DND-41 (cell line): Measurements from ENCODE around the gene C9orf153.
"Not testable (repeated sequence)": the region's sequence is repeated elsewhere in the genome, so short reads cannot be mapped to it uniquely, and the experiment has no call there.

Experiments
- ATAC-seq: fragments of 200-7000 bp; cut with Tn5 transposase; 3 replicates; pipeline ENCODE4 v1.9.1; 2021; ENCODE audit warnings: low read depth; ENCODE audit not compliant: insufficient read depth
- DNase-seq: peaks from one replicate; pipeline ENCODE4 v3.0.0-alpha.2; 2020
- H2AFZ ChIP-seq: 2 replicates; pipeline ENCODE4 v1.6.0; 2012; ENCODE audit warnings: low read depth, low read length
- H3K27ac ChIP-seq: 2 replicates; pipeline ENCODE4 v1.5.1; 2012; ENCODE audit warnings: low read length, inconsistent platforms
- H3K27me3 ChIP-seq: fragments of 200-600 bp; sonication (generic); 2 replicates; pipeline ENCODE4 v1.6.0; 2012; ENCODE audit warnings: low read length, mild to moderate bottlenecking, inconsistent platforms; ENCODE audit not compliant: insufficient read depth, poor library complexity
- H3K36me3 ChIP-seq: 2 replicates; pipeline ENCODE4 v1.5.1; 2012; ENCODE audit warnings: low read length, inconsistent platforms; ENCODE audit not compliant: insufficient read depth
- H3K4me1 ChIP-seq: 2 replicates; pipeline ENCODE4 v1.5.1; 2012; ENCODE audit warnings: mild to moderate bottlenecking, low read length; ENCODE audit not compliant: insufficient read depth
- H3K4me2 ChIP-seq: 2 replicates; pipeline ENCODE4 v1.6.0; 2012; ENCODE audit warnings: mild to moderate bottlenecking, moderate library complexity, low read length, inconsistent platforms; ENCODE audit not compliant: insufficient read depth
- H3K4me3 ChIP-seq, 2 experiments: fragments of 200-600 bp in 1 of 2; shearing (Covaris generic) in 1 of 2; 2 replicates each; pipeline ENCODE4 v1.5.1; 2012 to 2016; ENCODE audit warnings: inconsistent platforms in 2 of 2, low read length in 2 of 2, mild to moderate bottlenecking in 2 of 2, low read depth in 1 of 2, moderate library complexity in 1 of 2
- H3K79me2 ChIP-seq: 2 replicates; pipeline ENCODE4 v1.6.0; 2012; ENCODE audit warnings: low read length, inconsistent platforms; ENCODE audit not compliant: insufficient read depth
- H3K9ac ChIP-seq: 2 replicates; pipeline ENCODE4 v1.6.0; 2012; ENCODE audit warnings: low read depth, mild to moderate bottlenecking, inconsistent platforms, low read length, moderate library complexity
- H3K9me3 ChIP-seq: 2 replicates; pipeline ENCODE4 v1.5.1; 2012; ENCODE audit warnings: low read length, moderate library complexity, mild to moderate bottlenecking, inconsistent platforms; ENCODE audit not compliant: insufficient read depth, severe bottlenecking
- H4K20me1 ChIP-seq: 2 replicates; pipeline ENCODE4 v1.6.0; 2012; ENCODE audit warnings: low read length; ENCODE audit not compliant: insufficient read depth
- EZH2 ChIP-seq: IDR thresholded peaks from 3 replicates; pipeline ENCODE4 v1.6.1; 2012; ENCODE audit warnings: borderline replicate concordance, low read depth, mild to moderate bottlenecking, moderate library complexity, low read length, inconsistent platforms; ENCODE audit not compliant: severe bottlenecking
- TF ChIP-seq, protein P1 (sequence below): IDR thresholded peaks from 2 replicates; pipeline ENCODE4 v1.5.1; 2012; ENCODE audit warnings: borderline replicate concordance, low read length, moderate library complexity, mild to moderate bottlenecking; ENCODE audit not compliant: poor library complexity, severe bottlenecking; ENCODE audit errors: extremely low read depth

C9orf153 gene

DNA sequence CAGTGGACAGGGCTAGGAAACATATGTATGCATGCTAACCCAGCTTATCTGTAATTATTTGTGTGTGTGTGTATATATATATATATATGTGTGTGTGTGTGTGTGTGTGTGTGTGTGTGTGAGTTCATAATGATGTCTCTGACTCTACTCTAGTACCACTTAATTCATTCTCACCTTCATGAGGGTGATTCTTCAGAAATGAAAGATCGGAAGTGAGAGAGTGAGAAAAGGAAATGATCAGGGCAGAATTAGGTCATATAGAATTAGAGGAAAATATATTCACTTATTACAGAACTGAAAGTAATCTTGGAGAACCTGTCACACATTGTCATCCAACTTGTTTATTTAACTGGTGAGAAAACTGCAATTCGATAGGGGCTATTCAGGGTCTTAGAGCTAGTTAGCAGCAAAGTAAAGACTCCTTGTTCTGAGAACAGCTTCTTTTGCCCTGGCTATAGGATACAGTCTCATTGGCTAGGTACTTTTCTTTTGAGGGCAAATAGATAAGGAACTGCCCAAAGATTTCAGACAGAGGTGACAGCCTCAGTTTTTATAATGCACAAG is 58.8 kb downstream of the C9orf153 start:
- H3K9me3 ChIP-seq: no peaks in the 10 kb centered on the region
- TF ChIP-seq, protein P1, sequence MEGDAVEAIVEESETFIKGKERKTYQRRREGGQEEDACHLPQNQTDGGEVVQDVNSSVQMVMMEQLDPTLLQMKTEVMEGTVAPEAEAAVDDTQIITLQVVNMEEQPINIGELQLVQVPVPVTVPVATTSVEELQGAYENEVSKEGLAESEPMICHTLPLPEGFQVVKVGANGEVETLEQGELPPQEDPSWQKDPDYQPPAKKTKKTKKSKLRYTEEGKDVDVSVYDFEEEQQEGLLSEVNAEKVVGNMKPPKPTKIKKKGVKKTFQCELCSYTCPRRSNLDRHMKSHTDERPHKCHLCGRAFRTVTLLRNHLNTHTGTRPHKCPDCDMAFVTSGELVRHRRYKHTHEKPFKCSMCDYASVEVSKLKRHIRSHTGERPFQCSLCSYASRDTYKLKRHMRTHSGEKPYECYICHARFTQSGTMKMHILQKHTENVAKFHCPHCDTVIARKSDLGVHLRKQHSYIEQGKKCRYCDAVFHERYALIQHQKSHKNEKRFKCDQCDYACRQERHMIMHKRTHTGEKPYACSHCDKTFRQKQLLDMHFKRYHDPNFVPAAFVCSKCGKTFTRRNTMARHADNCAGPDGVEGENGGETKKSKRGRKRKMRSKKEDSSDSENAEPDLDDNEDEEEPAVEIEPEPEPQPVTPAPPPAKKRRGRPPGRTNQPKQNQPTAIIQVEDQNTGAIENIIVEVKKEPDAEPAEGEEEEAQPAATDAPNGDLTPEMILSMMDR: no peak
- no peak for TF ChIP-seq EZH2
- H3K4me3 ChIP-seq: no peak overlapping the region
- H3K79me2 ChIP-seq: no peaks in the 10 kb centered on the region
- H3K4me2 ChIP-seq: no peak overlapping the region
- H3K27ac ChIP-seq: no peak overlapping the region
- H3K9ac ChIP-seq: no peak overlapping the region
- ATAC-seq (no peak), DNase-seq (no peak)
- H4K20me1 ChIP-seq: no peaks in the 10 kb centered on the region
- no peaks in the 10 kb centered on the region for H3K4me1 ChIP-seq
- H3K36me3 ChIP-seq: no peaks in the 10 kb centered on the region
- H3K27me3 ChIP-seq: no peaks in the 10 kb centered on the region
- no peak overlapping the region for H2AFZ ChIP-seq

DNA sequence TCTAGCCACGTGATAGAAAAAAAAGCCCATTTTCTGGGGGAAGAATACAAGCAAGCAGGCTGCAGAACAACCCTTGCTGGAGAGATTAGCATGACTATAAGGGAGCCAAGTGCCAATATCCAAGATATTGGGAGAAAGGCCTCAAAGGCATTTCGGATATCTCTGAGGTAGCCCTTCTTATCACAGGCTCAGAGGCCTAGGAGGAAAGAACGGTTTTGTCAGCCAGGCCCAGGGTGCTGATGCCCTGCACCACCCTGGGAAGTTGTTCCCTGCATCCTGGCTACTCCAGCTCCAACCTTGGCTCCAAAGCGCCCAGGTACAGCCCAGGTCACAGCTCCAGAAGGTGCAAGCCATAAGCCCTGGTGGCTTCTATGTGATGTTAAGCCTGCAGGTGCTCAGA is 66.4 kb downstream of the C9orf153 start:
- Histone ChIP-seq H3K4me3 (no peak overlapping the region), H3K4me1 (no peaks in the 10 kb centered on the region), H3K27me3 (no peaks in the 10 kb centered on the region), H3K79me2 (no peaks in the 10 kb centered on the region), H3K27ac (no peak overlapping the region), H3K9me3 (peaks cover 6% of the 10 kb centered on the region), H2AFZ (no peak overlapping the region), H3K36me3 (no peaks in the 10 kb centered on the region), H3K4me2 (no peak overlapping the region), H3K9ac (no peak overlapping the region), H4K20me1 (no peaks in the 10 kb centered on the region)
- DNase-seq (no peak), ATAC-seq (no peak)
- no peak for TF ChIP-seq EZH2
- TF ChIP-seq, protein P1: no peak

DNA sequence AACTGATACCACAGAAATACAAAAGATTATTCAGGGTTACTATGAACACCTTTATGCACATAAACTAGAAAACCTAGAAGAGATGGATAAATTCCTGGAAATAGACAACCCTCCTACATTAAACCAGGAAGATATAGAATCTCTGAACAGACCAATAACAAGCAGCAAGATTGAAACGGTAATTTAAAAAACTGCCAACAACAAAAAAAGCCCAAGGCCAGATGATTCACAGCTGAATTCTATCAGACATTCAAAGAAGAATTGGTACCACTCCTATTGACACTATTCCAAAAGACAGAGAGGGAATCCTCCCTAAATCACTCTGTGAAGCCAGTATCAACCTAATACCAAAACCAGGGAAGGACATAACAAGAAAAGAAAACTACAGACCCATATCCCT is 68.8 kb downstream of the C9orf153 start:
- DNase-seq, H4K20me1 ChIP-seq, H3K4me1 ChIP-seq, H3K27me3 ChIP-seq, H3K9ac ChIP-seq, H3K27ac ChIP-seq, H2AFZ ChIP-seq, H3K4me3 ChIP-seq, ATAC-seq, H3K9me3 ChIP-seq, H3K4me2 ChIP-seq, H3K36me3 ChIP-seq, H3K79me2 ChIP-seq: not testable (repeated sequence)

DNA sequence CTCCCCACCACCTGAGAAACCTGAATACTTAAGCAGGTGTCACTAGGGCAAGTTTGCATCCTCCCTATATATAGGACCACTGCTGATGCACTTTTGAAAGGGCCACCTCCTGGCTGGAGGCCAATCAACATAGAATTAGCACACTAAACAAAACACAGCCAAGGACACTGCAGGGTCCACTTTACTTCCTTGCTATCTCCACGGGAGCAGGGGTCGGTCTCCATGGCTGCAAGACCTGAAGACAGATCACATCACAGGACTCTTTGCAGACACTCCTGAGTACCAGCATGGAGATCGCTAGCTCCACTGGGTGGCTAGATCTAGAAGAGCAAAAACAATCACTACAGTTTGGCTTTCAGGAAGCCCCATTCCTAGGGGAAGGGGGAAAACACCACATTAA is 72.3 kb downstream of the C9orf153 start:
- Histone ChIP-seq H3K36me3 (no peaks in the 10 kb centered on the region), H4K20me1 (no peaks in the 10 kb centered on the region), H3K27ac (no peak overlapping the region), H3K27me3 (no peaks in the 10 kb centered on the region), H3K4me1 (no peaks in the 10 kb centered on the region), H3K9ac (no peak overlapping the region), H3K4me2 (no peak overlapping the region), H3K4me3 (no peak overlapping the region), H2AFZ (no peak overlapping the region), H3K9me3 (no peaks in the 10 kb centered on the region), H3K79me2 (no peaks in the 10 kb centered on the region)
- no peak for TF ChIP-seq EZH2
- TF ChIP-seq, protein P1: no peak
- DNase-seq (no peak), ATAC-seq (no peak)
